GM19193 (cell line): ENCODE measurements around the gene WASHC1.
"Not testable (repeated sequence)": the region's sequence is repeated elsewhere in the genome, so short reads cannot be mapped to it uniquely, and the experiment has no call there.

Experiments used
- POLR2A ChIP-seq: IDR thresholded peaks from 4 replicates; pipeline ENCODE4 v1.6.1; 2011; ENCODE audit not compliant: insufficient read depth, insufficient read length; ENCODE audit errors: extremely low read depth

The WASHC1 gene, protein sequence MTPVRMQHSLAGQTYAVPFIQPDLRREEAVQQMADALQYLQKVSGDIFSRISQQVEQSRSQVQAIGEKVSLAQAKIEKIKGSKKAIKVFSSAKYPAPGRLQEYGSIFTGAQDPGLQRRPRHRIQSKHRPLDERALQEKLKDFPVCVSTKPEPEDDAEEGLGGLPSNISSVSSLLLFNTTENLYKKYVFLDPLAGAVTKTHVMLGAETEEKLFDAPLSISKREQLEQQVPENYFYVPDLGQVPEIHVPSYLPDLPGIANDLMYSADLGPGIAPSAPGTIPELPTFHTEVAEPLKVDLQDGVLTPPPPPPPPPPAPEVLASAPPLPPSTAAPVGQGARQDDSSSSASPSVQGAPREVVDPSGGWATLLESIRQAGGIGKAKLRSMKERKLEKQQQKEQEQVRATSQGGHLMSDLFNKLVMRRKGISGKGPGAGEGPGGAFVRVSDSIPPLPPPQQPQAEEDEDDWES

DNA sequence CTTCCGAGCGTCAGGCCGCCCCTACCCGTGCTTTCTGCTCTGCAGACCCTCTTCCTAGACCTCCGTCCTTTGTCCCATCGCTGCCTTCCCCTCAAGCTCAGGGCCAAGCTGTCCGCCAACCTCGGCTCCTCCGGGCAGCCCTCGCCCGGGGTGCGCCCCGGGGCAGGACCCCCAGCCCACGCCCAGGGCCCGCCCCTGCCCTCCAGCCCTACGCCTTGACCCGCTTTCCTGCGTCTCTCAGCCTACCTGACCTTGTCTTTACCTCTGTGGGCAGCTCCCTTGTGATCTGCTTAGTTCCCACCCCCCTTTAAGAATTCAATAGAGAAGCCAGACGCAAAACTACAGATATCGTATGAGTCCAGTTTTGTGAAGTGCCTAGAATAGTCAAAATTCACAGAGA lies at the start of gene WASHC1:
WASHC1 (minus strand) TSS at position 101 of the 400 bp plus-strand sequence. CDS start 4,457 bp downstream, outside the sequence.
- not testable (repeated sequence) for TF ChIP-seq POLR2A
